Ramos (cell line): ENCODE results near the gene TOR1B.

Source experiments
- in situ Hi-C: fragments of 300-500 bp; cut with MboI; formaldehyde crosslinking; loops from one replicate; pipeline ENCODE4 v1.14.3; 2022; ENCODE audit warnings: low sequenced_read_pairs; ENCODE audit not compliant: unreplicated experiment

TOR1B gene

DNA sequence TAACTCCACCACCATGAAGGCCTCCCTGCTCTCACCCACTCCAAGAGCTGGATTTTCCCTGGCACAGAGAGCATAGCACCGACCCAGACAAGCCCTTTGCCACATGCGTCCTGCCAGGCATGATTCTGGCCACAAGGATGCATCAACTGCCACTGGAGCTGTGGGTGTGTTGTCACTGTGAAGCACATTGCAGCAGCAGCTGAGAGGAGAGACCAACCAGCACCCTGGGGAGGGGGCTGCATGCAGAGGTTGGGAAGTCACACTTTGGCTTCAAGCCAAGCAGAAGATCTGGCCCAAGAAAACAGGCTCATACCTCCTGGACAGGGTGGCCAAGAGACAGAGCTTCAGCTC, 27.6 kb upstream of the TOR1B start:
- in situ Hi-C loops, result loop anchor here (25.0 kb wide), 1 partner anchor 638 kb away; no protein-coding TSS in a partner anchor

- in situ Hi-C loops, result loop anchor here (25.0 kb wide), 1 partner anchor 639 kb away; no protein-coding TSS in a partner anchor
These were observed 26.9 kb upstream of the TOR1B start for GRCh38 chr9:129776096-129776495.

DNA sequence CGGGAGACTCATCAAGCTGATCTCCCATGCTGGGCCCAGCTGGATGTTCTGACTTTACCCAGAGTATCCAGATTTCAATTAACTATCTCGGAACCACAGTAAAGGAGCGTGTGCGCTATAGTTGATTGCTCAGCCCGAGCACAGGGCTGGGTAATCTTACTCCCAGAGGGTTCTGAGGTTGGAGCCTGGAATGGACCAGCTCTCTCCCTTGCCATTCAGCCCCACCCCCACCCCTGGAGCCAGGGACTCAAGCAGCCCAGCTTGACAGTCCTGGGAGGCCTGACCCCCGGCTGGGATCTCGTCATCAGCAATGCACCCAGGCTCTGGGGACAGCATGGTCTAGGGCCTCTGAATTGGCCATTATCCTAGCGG, 26.4 kb upstream of the TOR1B start:
- in situ Hi-C loops, result loop anchor here (25.0 kb wide), 1 partner anchor 639 kb away; no protein-coding TSS in a partner anchor

DNA sequence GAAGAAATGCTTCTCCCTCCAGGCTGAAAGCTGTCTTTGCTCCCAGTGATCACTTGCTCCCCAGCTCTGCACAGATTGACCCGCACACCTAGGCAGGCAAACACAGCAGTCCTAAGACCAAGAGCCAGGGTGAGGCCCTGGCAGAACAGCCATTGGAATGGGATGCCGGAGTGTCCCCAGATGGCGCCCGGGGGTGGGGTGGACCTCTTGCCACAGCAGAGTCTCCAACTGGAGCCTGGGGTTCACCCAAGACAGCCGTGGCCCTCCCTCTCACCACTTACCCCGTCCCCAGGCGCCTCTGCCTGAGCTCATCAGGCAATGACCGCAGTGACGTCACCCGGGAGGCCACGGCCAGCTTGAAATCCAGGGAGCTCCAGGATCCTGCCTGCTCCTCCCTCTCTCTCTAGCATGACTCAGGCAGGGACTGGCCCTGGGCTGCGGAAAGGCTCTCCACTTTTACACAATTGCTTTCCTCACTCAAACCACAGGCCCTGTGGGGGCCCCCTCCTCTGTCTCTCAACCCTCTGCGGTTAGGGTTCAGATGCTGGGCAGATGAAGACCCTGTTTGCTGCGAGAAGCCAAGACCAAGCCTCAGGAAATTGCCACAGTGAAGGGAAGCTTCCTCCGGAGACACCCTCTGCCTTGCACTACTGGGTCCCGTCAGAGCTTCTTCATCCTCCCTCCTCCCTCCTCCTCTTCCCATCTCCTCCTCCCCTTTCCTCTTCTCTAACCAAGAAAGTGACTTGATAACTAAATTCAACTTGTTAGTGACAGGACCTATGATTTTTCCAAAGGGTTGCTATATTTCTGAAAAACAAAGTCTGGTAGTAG, 25.8 kb upstream of the TOR1B start:
- in situ Hi-C loops, result loop anchor here (25.0 kb wide), 1 partner anchor 640 kb away; no protein-coding TSS in a partner anchor

DNA sequence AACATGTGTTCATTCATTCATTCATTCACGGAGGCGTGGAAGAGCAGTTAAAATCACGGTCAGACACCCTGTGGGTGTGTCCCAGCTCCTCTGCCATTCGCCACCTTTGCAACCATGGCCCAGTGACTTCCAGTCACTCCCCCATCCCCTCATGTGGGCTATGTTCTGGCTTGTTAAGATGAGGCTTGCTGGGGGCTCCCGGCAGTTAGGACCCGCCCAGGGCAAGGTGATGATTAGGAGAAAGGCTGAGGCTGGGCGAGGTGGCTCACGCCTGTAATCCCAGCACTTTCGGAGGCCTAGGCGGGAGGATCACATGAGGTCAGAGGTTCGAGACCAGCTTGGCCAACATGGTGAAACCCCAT, 25.2 kb upstream of the TOR1B start:
- in situ Hi-C loops, result loop anchor here (25.0 kb wide), 1 partner anchor 640 kb away; no protein-coding TSS in a partner anchor

DNA sequence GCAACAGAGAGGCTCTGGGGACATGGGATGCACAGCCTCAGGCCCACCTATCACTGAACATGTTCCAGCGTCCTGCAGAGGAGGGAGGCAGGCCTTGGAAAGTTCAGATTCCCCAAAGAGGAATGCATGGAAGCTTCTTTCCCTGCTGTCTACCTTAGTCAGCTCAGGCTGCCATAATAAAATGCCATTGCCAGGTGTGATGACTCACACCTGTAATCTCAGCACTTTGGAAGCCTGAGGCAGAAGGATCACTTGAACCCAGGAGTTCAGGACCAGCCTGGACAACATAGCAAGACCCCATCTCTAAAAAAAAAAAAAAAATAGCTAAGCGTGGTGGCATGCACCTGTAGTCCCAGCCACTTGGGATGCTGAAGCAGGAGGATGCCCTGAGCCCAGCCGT, 24.5 kb upstream of the TOR1B start:
- in situ Hi-C loops, result loop anchor here (25.0 kb wide), 1 partner anchor 641 kb away; no protein-coding TSS in a partner anchor

DNA sequence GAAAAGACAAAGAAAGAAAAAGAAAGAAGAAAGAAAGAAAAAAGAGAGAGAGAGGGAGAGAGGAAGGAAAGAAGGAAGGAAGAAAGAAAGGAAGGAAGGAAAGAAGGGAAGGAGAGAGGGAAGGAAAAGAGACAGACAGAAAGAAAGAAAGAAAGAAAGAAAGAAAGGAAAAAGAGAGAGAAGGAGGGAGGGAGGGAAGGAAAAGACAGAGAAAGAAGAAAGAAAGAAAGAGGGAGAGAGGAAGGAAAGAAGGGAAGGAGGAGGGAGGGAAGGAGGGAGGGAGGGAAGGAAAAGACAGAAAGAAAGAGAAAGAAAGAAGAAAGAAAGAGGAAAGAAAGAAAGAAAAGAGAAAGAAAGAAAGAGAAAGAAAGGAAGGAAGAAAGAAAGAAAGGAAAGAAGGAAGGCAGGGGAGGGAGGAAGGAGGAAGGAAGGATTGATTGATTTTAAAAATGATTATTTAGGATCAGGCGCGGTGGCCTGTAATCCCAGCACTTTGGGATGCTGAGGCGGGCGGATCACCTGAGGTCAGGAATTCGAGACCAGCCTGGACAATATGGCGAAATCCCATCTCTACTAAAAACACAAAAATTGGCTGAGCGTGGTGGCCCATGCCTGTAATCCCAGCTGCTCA, 23.3 kb upstream of the TOR1B start:
- in situ Hi-C loops, result loop anchor here (5.0 to 25.0 kb wide), 3 partner anchors 42 to 642 kb away; no protein-coding TSS in a partner anchor

DNA sequence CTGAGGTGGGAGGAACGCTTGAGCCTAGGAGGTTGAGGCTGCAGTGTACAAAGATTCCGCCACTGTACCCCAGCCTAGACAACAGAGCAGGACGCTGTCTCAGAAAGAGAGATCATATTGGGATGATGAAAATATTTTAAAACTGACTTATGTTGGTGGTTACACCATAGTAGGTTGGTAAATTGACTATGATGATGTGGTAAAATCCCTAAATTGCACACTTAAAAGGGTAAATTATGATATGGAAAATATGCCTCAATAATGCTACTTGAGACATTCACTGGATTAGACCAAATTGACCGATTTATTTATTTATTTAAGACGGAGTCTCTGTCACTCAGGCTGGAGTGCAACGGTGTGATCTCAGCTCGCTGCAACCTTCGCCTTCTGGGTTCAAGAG, 21.9 kb upstream of the TOR1B start:
- in situ Hi-C loops, result loop anchor here (5.0 to 25.0 kb wide), 3 partner anchors 44 to 644 kb away; no protein-coding TSS in a partner anchor

DNA sequence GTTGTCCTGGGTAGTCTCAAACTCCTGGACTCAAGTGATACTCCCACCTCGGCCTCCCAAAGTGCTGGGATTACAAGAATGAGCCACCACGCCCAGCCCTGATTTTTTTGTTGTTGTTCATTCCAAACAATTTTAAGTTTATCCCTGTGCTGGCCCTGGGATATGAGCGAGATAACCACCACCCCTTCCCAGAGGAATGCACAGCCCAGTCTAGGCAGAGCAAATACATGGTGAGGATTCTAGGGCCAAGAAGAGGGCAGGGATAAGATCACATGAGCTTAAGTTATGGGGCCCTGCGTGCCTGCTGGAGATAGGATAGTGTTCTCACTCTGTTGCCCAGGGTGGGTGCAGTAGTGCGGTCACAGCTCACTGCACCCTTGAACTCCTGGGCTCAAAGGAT, 21.0 kb upstream of the TOR1B start:
- in situ Hi-C loops, result loop anchor here (5.0 to 25.0 kb wide), 3 partner anchors 45 to 645 kb away; no protein-coding TSS in a partner anchor

DNA sequence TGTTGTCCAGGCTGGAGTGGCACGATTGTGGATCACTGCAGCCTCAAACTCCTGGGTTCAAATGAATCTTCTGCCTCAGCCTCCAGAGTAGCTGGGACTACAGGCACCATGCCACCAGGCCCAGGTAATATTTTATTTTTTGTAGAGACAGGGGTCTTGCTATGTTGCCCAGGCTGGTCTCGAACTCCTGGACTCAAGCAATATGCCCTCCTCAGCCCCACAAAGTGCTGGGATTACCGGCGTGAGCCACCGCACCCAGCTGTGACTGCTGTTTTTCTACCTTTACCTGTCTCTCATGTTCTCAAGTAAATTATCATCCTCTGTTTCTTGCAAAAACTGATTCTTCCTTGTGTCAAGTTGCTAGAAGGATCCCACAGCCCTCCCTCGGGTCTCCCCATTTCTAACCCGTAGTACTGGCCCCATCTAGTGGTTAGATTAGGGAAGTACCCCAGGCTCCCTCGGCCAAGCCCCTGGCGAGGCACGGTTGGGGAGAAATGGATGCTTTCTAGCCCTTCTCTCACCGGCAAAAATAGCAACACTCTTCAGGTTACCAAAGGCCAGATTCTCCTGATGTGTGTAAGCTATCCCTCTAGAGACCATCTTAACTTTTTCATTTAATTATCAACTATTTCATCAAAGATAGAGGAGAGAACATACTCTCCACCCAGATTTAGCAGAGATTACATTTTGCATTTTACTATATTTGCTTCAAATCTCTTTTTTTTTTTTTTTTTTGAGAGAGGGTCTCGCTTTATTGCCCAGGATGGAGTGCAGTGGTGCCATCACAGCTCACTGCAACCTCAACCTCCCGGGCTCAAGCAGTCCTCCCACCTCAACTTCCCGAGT, 19.2 kb upstream of the TOR1B start:
- in situ Hi-C loops, result loop anchor here (5.0 to 25.0 kb wide), 3 partner anchors 46 to 646 kb away; no protein-coding TSS in a partner anchor

DNA sequence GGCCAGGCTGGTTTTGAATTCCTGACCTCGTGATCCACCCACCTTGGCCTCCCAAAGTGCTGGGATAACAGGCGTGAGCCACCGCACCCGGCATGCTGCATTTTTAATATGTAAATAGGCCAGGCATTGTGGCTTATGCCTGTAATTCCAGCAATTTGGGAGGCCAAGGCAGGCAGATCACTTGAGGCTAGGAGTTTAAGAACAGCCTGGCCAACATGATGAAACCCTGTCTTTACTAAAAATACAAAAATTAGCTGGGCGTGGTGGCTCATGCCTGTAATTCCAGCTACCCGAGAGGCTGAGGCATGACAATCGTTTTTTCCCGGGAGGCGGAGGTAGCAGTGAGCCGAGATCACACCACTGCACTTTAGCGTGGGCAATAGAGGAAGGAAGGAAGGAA, 18.0 kb upstream of the TOR1B start:
- in situ Hi-C loops, result loop anchor here (5.0 to 25.0 kb wide), 3 partner anchors 48 to 648 kb away; no protein-coding TSS in a partner anchor

- in situ Hi-C loops, result loop anchor here (10.0 to 25.0 kb wide), 2 partner anchors 131 to 649 kb away; no protein-coding TSS in a partner anchor
These were observed 17.1 kb upstream of the TOR1B start for GRCh38 chr9:129785866-129786265.

DNA sequence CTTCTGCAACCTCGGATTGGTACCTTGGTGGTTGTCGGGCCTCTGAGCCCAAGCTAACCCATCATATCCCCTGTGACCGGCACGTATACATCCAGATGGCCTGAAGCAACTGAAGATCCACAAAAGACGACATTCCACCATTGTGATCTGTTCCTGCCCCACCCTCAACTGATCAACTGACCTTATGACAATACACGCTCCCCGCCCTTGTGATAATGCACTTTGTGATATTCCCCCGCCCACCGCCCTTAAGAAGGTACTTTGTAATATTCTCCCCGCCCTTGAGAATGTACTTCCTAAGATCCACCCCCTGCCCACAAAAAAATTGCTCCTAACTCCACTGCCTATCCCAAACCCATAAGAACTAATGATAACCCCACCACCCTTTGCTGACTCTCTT, 16.5 kb upstream of the TOR1B start:
- in situ Hi-C loops, result loop anchor here (10.0 to 25.0 kb wide), 2 partner anchors 132 to 649 kb away; no protein-coding TSS in a partner anchor

- in situ Hi-C loops, result loop anchor here (25.0 kb wide), 1 partner anchor 657 kb away; no protein-coding TSS in a partner anchor
These were observed 8.4 kb upstream of the TOR1B start for GRCh38 chr9:129794549-129794948.

- in situ Hi-C loops, result loop anchor here (25.0 kb wide), 1 partner anchor 659 kb away; no protein-coding TSS in a partner anchor
These were observed 7.0 kb upstream of the TOR1B start for GRCh38 chr9:129796029-129796428.

- in situ Hi-C loops, result loop anchor here (25.0 kb wide), 1 partner anchor 662 kb away; no protein-coding TSS in a partner anchor
These were observed 4.0 kb upstream of the TOR1B start for GRCh38 chr9:129798973-129799372.

GRCh38 chr9:129801504-129801903, 1.5 kb upstream of the TOR1B start:
- in situ Hi-C loops, result no loop called here

DNA sequence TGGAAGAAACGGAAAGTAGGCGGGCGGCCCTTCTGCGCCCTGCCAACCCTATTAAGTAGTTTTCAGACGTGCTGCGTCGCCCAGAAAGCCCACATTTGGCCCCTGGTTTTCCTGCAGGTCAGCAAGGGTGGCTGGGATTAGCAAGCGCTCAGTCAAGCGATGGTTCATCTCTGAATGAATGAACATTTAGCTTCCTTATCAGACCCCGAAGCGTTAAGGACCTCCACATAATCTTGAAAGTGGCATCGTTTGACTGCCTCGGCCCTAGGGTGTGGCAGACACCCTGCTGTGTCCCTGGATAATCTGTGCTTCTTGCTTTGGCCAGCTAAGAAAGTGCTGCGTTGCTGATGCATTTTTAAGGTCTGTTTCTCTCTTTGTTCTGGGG, 684 bp downstream of the TOR1B start:
- in situ Hi-C loops, result no loop called here

DNA sequence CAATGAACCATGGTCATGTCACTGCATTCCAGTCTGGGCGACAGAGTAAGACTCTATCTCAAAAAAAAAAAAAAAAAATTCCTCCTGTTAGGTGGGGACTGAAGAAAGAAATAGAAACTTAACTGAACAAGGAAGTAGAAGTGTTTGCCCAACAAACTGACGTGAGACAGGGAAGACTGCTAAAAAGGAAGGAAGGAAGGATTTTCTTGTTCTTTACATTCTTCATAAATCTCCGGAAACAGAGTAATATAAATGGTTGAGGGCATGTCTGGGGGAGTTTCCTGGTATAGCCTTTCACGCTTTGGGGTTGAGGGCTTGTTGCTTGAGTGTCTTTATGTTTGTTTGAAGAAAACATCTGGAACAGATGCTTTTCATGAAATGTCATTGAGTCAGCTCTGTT, 3.1 kb downstream of the TOR1B start:
- in situ Hi-C loops, result no loop called here

DNA sequence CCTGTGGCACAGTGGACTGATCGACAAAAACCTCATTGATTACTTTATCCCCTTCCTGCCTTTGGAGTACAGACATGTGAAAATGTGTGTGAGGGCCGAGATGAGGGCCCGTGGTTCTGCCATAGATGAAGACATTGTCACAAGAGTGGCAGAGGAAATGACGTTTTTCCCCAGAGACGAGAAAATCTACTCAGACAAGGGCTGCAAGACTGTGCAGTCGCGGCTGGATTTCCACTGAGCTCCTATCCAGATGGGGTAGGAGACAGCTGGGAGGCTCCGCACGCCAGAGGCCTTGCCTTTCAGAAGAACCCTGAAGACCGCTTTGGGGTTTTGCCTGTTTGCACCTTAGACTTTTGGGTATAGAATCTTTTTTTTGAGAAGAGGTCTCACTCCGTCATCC, 6.4 kb downstream of the TOR1B start:
- in situ Hi-C loops, result no loop called here
